ENCODE results near the gene HIVEP3.

The HIVEP3 gene

DNA sequence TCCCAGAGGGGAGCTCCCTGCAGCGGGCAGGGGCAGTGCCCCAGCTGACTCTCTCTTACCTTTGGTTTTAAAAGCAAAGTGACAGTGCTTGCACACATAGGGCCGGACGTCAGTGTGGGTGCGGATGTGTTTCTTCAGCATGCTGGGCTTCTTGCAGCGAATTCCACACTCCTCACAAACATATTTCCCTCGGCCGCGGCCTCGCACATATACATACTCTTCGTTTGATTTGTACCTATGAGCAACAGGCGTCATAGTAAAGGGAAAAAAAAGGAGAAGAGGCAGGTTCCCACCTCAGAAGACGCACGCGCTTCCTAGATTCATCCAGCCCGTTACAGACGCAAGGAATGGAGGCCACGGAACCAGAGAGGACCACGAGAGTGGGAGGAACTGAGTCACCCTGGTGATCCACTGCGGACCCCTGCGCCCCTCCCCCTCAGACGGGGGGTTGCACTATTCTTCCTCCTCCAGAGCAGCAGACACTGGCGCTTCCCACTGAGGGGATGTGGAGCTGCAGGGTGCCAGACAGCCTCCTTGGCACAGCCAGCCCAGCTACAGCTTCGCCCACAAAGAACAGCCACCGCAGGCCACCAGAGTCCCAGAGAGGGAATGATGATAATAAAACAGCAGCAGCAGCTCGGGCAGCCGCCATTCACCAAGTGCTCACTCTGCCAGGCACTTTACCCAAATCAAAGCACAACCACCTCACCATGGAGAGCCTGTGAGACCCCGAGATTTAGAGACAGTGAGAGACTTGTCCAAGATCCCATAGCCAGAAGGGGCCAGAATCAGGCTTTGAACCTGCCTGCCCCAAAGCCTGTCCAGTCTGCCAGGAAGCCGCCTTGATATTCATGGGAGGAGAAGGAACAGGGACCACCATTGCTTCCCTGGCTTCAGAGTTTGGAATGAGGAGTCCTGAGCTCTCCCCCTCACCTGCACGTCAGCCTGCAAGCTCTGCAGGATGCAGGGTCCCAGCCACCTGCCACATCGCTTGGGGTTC lies 393.7 kb downstream of the HIVEP3 start:
- no peak for DNase-seq

DNA sequence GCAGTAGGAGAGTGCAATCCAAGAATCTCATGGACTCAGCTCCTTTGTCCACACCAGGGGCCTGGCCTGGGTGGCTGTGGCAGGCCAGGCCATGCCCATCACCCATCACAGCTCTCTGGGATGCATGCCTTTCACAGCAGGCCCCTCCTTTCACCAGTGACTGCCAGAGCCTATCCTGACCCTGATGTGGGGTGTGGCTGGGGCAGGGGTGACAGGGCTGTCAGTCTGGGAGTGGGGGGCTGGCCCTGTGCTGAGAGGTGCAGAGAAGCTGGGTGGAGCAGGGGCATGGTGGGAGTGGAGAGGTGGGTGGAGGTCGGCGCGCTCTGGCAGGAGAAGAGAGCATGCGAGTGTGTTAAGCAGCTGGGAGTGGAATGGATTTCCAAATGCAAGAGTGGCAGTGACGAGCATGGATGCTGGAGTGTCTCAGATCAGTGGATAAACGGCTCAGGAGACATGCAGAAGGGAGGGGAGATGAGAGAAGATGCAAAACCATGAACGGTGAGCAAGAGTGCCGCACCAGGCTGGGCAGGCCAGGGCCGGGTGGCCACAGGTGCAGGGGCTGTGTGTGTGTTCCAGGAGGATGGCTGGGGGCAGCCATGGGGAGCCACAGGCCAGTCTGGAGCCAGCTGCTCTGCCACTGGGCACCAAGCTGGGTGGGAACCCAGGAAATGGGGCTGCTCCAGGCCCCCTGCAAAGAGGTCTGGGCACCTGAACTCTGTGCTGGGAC lies 394.6 kb downstream of the HIVEP3 start:
- DNase-seq, result no peak

DNA sequence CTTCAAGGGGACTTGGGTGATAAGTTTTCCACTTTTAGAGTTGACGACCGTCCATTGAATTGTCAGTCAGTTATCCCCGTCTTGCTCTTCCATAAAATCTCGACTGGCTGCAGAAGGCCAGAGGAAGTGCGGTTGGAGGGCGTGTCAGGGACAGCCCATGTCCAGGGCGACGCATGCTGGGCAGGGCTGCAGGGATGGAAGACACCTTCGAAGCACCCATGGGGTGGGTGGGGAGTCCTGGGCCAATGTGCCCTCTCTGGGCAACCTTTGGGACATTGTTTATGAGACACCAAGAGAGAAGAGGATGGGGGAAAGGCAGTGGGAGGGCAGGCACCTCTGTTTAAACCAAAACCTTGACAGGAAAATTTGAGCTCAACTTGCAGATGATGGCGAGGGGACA lies 395.7 kb downstream of the HIVEP3 start:
- no peak for DNase-seq

DNA sequence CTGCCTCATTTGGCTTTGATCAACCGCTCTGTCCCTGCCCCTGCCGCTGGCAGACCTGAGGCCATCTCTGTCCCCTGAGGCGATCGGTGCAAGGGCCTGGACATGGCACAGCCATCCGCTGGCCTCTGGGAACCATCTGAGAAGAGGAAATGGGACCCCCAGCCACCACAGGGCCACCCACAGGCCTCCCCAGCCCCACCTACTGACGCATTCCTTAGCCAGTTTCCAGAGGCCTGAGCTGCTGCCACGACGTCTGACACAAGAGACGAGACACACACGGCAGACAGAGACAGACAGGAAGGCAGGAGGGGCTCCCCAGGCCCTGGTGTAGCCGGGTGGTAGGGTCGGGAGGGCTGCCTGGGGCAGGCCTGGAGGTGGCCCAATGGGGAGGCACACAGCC lies 397.0 kb downstream of the HIVEP3 start:
- no peak for DNase-seq

DNA sequence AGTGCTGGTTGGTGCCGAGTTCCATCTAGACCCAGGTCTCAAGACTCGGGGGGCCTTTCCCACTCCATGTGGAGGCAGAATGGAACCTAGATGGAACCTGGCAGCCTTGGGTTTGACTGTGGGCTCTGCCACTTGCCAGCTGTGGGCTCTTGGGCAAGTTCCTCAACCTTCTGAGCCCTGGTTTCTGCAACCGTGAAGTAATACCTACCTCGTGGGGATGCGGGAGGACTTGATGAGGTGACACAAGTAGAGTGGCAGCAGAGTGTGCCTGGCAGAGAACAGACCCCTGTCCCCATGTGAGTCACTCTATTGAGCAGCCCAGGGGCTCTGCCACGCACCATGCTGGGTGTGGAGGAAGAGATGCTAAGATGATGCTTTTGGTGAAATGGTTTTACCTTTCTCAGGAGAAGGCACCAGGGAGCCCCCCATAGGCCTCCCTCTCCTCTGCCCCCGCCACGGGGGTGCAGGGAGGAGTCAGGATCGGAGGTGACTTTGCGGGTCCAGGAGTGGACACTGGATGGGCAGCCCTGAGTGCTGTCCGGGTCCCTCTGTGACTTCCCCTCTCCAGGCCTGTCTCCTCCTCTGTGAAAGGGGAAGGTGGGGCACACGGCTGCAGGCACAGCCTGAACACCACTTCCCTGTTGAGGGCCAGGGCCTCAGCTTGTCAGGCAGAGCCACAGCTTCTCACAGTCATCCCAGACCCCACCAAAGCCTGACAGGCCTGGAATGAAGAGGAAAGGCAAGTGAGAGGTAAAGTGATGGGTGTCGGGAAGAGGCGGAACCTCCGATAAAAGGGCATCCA lies 397.6 kb downstream of the HIVEP3 start:
- no peak for DNase-seq

DNA sequence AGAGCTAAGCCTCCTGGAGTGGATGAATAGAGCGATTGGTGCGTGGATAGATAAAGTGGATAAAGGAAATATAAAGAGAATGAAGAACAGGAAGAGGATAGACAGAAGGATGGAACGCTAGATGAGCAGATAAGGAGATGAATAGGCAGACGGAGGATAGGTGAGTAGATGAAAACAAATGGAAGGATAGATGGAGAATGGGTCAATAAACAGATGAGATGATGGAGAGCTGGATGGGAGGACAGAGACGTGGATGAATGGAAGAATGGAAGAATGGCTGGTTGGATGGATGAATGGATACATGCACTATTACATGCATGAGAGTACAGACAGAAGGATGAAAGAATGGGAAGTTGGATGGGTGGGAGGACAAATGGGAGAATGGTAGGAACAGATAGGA lies 399.1 kb downstream of the HIVEP3 start:
- no peak for DNase-seq

DNA sequence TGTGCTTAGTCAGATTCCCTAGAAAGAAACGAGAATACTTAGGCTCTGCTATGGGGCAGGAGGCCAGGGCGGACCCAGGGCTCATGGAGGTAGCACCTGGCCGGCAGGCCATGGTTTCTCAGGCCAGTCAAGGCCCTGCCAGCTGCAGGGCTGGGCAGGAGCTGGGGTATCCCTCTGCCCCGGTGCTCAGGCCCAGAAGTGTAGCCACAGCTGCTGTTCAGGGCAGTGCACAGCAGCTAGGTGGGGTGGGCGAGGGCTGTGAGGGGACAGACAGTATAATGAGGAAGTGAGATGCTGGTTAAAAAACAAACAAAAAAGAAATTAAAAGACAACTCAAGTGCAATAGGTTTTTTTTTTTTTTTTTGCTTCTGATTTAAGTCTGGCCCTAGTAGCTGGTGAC lies 400.3 kb downstream of the HIVEP3 start:
- DNase-seq, result no peak

DNA sequence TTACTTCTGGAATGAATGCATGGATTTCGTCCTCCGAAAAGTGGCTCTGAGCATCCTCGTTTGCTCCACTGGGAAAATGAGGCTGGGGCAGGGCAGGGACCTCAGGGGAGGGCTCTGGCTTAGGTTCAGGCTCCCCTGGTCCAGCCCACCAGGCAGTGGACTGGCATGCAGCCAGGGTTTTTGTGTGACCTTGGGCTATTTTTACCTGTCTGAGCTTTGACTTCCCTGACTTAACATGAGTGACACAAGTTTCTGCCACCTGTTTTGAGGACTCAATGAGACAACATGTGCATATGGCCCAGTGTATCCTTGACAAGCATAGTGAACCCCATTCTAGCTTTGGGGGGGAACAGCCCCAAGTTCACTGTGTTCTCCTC lies 401.7 kb downstream of the HIVEP3 start:
- DNase-seq, result no peak

DNA sequence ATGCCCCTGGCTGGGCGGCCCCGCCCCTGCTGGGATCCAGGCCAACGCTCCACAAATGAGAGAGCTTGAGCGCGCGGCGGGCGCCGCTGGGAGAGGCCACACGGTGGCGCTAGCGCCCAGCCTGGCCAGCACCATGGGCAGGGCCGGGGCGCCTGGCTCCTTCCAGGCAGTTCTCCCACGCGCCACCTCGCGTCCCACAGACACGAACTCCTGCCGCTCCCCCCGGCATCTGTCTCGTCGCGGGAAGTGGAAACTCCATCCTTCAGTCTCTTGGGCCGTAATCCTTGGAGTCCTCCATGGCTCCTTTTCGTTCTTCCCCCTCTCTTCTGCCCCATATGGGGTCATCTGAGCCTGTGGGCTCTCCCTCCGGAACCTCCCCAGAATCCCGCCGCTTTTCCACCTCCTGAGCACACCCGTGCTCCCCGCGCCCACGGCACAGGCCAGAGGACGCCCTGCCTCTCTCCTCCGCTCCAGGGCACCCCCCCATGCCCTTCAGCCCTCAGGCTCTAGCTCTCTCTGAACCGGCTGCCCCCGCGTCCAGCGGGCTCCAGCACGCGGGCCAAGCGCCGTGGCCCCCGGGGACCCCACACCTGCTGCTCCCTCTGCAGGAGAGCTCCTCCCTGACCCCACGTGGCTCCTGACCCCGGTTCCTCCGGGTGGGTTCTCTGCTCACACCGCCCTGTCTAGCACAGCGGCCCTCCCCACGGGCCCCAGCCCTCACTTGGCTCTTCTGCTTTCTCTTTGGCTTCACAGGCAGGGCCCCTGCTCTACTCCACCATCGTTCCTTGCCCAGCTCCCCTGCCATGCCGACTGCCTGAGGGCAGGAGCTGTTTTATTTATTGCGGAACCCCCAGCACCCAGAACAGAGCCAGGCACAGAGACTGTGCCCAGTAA lies 402.3 kb downstream of the HIVEP3 start:
- peak; percentile 39 for DNase-seq

DNA sequence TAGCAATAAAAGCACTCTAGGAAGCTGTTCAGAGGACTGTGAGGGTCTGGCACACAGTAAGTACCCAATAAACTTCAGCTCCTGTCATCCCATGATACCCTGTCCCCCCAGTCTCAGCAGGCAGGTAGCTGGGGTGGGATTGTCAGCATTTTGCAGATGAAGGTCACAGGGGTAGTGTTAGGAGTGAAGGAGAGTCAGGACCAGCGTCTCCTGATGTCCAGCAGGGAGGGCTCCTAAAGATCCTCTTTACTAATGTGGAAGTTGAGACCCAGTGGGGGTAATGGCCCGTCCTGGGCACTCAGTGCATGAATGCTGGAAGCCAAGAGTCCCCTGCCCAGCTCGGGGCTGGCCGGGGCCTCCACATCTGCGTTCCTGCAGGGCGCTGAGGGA lies 402.9 kb downstream of the HIVEP3 start:
- DNase-seq, result no peak

DNA sequence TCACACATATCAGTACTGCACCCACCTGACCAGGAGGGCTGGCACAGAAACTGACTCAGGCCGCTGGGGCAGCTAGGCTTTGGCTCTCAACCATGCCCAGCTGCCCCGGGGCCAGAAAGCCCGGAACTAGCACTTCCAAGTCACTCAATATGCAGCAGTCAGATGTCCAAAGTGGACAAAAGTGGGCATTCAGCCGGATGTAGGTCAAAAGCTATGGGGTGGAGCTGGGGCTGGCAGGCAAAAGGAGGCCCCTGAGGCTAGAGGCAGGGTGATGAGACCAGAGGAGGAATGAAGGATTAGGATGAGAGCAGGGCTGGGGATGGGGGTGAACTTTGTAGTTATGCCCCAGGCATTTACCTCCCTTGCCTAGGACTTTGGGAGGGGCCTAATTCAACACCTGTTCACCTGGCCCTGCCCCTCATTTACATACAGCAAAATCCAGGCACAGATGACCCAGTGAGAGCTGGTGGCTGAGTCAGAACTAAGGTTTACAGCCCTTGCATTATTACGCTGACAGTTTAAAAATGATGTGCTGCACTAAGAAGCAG lies 403.5 kb downstream of the HIVEP3 start:
- DNase-seq, result no peak

DNA sequence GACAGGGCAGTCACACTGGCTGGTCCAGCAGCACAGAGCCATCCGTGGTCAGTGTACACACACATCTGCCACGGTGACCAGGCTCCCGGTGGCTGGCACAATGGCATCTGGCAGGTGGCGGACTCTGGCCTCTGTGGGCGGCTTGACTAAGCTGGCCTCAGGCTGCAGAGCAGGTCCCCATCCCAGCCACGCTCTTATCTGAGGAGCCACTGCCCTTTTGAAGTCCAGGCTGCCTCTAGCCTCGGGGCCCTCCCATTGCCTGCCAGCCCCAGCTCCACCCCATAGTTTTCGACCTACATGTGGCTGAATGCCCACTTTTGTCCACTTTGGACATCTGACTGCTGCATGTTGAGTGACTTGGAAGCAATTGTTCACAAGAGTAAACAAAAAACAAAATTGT lies 404.3 kb downstream of the HIVEP3 start:
- DNase-seq, result no peak

DNA sequence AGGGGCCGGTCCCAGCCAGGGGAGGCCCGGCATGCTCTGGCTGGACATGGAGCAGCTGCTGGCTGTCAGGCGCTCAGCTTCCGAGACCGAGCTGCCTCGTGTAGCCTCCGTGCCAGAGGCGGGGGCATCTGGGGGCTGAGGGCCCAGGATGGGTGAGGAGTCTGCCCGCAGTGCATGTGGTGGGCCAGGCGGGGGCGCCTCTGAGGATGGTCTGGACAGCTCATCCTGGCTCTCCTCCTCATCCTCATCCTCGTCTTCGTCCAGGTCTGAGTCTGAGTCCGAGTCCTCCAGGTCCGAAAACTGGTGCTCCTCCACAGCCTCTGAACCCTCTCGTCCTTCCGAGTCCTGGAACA lies 405.4 kb downstream of the HIVEP3 start:
- no peak for DNase-seq

DNA sequence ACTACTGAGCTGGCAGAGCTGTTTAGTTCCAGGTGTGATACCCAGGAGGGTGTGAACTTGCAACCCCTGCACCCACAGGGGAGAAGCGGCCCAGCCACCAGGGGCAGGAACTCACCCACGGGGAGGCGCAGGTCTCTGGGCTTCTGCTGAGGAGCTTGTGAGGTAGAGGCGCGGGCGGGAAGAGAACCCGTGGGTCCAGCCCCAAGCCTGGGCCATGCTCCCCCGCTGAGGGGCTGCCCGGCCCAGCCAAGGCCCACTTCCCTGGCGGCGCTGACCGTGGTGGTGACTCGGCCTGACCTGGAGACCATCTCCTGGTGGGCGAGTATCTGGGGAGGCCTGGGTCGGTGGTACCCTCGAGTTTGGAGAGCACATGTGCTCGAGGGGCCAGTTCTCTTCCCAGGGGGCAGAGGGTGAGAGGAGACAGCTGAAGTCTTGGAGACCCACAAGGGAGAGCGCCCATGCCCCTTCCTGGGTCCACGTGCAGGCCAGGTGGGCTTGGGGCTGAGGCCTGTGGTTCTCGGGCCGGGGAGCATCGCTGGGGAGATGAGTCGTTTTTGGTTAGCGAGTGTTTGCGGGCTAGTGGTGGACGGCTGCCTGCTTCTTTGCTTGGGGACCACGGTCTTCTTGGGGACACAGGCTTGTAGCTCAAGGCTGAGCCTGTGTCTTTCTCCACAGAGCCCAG lies 405.9 kb downstream of the HIVEP3 start:
- no peak for DNase-seq

DNA sequence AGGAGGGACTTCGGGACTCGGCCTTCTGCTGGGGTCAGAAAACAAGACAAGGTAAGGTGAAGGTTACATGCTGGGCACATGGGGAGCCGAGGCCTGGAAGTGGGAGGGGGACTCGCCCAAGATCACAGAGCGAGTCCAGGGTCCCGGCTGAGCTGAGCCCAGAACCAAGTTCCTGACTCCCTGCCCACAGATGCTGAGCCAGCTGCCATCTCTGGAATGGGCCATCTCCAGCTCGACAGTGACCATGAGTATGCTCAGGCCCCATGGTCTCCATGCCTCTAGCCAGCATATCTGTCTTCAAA lies 407.5 kb downstream of the HIVEP3 start:
- no peak for DNase-seq

DNA sequence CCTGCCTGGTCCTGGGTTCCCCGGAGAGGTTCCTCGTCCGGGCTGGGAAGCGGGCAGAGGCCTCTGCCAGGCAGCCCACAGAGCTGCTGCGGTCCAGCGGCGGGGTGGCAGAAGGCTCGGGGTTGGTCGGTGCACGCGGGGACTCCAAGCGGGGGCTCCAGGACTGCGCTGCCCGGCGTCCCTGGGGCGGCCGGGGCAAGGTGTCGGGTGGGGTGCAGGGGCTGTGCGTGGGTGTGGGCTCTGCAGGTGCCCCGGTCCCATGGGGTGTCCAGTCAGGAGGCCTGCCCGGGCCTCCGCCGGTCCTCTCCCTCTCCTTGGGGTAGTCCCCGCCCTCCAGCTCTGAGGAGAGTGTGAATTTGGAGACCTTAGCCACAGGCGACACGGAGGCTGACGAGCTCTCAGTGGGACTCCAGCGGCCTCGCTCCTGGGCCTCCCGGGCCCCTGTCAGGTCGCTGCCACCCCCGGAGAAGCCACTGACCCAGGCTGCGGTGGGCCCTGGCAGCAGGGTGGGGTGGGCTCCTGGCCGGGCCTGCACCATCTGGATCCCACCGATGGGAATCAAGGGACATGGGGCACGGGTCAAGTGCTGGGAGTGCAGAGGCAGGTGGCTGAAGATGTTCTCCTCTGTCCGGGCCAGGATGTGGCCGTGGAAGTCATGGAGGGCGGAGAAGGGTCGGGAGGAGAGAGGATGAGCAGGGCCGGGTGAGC lies 408.0 kb downstream of the HIVEP3 start:
- DNase-seq, result no peak

DNA sequence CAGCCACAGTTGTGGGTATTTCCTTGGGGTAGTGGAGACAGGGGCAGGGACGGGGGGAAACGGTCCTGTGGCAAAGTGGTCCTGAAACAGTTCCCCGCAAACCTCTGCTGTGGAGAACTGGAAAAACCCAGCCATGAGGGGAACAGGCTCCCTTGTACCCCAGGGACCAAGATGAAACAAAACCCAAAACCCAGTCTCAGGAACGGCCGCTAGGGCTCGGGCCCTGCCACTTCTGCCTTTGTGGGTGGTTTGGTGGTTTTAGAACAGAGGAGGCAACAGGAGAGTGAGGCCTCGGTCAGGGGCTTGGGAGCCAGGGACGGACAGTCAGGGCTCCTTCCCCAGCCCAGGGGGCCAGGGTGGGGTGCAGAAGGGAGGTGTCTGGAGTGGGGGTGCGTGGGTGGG lies 409.5 kb downstream of the HIVEP3 start:
- no peak for DNase-seq

DNA sequence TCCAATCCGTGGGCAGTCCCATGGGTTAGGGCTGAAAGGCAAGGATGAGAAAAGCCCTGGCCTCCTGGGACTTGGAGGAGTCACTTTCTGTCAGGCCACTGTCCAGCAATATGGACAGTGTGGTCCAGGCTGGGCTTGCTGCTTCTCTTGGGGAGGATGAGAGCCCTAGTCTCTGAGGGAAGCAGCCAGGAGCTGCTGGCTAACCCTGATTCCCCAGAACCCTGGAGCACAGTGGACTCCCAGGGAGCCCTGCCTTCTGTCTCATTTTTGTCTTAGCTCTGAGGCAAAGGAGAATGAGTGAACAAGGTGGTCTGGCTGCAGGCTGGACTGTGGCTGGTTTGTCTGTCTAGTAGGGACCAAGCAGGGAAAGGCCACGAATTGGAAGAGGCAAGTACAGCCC lies 410.4 kb downstream of the HIVEP3 start:
- DNase-seq, result no peak

DNA sequence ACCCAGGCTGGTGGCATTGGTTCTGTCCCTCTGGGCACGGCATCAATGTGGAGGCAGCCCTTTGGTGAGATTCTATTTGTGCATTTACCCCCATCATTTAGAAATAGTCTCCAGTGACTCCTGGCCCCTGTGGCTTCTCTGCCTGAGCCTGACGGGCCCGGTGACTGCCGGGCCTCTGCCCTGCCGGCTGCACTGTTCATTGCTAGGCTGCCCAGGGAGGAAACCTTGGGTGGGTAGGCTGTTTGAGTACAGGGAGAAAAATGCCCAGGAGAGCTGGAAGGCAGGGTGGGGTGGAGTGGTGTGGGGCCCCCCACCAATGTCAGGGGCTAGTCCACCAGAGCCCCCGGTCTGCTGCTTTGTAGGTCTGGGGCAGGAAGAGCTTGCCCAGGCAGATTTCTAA lies 410.9 kb downstream of the HIVEP3 start:
- DNase-seq, result no peak

DNA sequence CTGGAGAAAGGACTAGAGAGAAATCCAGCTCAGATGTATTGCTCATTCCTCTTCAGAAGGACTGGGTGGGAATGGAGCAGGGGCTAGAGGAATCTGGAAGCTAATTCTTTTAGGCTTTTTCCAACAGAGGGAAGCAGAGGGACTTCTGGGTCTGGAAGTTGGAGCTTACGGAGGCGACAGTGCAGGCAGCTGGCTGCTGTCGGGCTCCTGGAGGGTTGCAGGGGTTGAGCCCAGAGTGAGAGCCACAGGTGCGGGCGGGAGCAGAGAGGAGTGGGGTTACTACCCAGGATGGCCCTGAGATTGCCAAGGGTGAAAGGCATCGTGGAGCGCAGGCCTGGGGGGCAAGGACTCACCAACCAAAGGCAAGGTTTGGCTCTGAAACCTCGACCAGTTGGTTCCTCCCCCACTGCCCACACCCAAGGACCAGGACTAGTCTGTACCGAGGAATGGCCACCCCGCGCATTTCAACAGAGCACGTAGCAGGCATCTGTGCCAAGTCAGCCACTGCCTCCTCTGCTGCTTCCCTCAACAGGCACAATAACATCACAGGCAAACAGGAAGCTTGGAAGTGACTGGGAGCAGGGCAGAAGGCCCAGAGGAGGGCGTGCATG lies 411.5 kb downstream of the HIVEP3 start:
- no peak for DNase-seq
